Measurements from ENCODE around the gene CPSF4L. TPM values are rescaled to one million over a fixed set of nuclear protein-coding genes. Genes with fewer than 3 reads are reported as not detected.

CPSF4L gene
- total RNA-seq, 4 donors from 2014 or later: not detected

GRCh38 chr17:73285603-73285908 is 23.9 kb upstream of the CPSF4L start:
- TF ChIP-seq EP300 (IDR thresholded peaks at IDR 0.05): no peak
- TF ChIP-seq POLR2A (IDR thresholded peaks at IDR 0.05): no peak
- TF ChIP-seq CTCF (IDR thresholded peaks at IDR 0.05): no peak
- H3K4me3 ChIP-seq: no peak overlapping the region
- H3K36me3 ChIP-seq: peaks cover 0 to 36% (median 0%) of the 10 kb centered on the region in 3 donors
- H3K27me3 ChIP-seq: no peaks in the 10 kb centered on the region
- DNase-seq (ENCODE audit: low spot score in 2 of 2): no peak
- no peaks in the 10 kb centered on the region for H3K9me3 ChIP-seq
- H3K4me1 ChIP-seq: peaks cover 0 to 93% (median 66%) of the 10 kb centered on the region in 4 donors
- H3K27ac ChIP-seq: peak overlapping the region; percentile 62 to 99 (median 85)
- 76% methylated on average over 11 of the region's 15 CpGs; no CpG with 5 or more reads in 1 of the 2 donors for WGBS, 2 donors

- DNase-seq (ENCODE audit: low spot score in 2 of 2): no peak
- Histone ChIP-seq H3K4me1 (peaks cover 0 to 93% (median 61%) of the 10 kb centered on the region in 4 donors), H3K4me3 (no peak overlapping the region), H3K27me3 (no peaks in the 10 kb centered on the region), H3K9me3 (no peaks in the 10 kb centered on the region), H3K36me3 (peaks cover 0 to 37% (median 0%) of the 10 kb centered on the region in 3 donors), H3K27ac (peak overlapping the region; percentile 62 to 99 (median 85))
- WGBS, 2 donors: 39 to 43% methylated on average over 19 to 20 of the region's 20 CpGs
- TF ChIP-seq POLR2A (IDR thresholded peaks at IDR 0.05) (no peak), EP300 (IDR thresholded peaks at IDR 0.05) (peak in 1 of 2 donors; percentile 10), CTCF (IDR thresholded peaks at IDR 0.05) (no peak)
Measured at GRCh38 chr17:73284906-73285602, 23.4 kb upstream of the CPSF4L start.

GRCh38 chr17:73284354-73284753 is 22.7 kb upstream of the CPSF4L start:
- H3K9me3 ChIP-seq: no peaks in the 10 kb centered on the region
- 51 to 60% methylated on average over 8 of the region's 8 CpGs for WGBS, 2 donors
- peaks cover 0 to 42% (median 0%) of the 10 kb centered on the region in 3 donors for H3K36me3 ChIP-seq
- TF ChIP-seq EP300 (IDR thresholded peaks at IDR 0.05): no peak
- TF ChIP-seq POLR2A (IDR thresholded peaks at IDR 0.05): no peak
- no peak for TF ChIP-seq CTCF (IDR thresholded peaks at IDR 0.05)
- H3K27ac ChIP-seq: peak overlapping the region; percentile 62 to 99 (median 85)
- H3K4me3 ChIP-seq: no peak overlapping the region
- peaks cover 0 to 93% (median 57%) of the 10 kb centered on the region in 4 donors for H3K4me1 ChIP-seq
- H3K27me3 ChIP-seq: no peaks in the 10 kb centered on the region
- no peak for DNase-seq (ENCODE audit: low spot score in 2 of 2)

- DNase-seq (ENCODE audit: low spot score in 2 of 2): peak; percentile 64 to 76
- peaks cover 0 to 42% (median 0%) of the 10 kb centered on the region in 3 donors for H3K36me3 ChIP-seq
- H3K27me3 ChIP-seq: no peaks in the 10 kb centered on the region
- H3K4me3 ChIP-seq: no peak overlapping the region
- H3K27ac ChIP-seq: peak overlapping the region; percentile 57 to 99 (median 77)
- 34 to 38% methylated on average over 10 of the region's 10 CpGs for WGBS, 2 donors
- TF ChIP-seq CTCF (IDR thresholded peaks at IDR 0.05): peak in 1 of 5 experiments; percentile 8
- no peak for TF ChIP-seq POLR2A (IDR thresholded peaks at IDR 0.05)
- TF ChIP-seq EP300 (IDR thresholded peaks at IDR 0.05): peak in 1 of 2 donors; percentile 69
- peaks cover 0 to 93% (median 56%) of the 10 kb centered on the region in 4 donors for H3K4me1 ChIP-seq
- no peaks in the 10 kb centered on the region for H3K9me3 ChIP-seq
Measured at GRCh38 chr17:73283841-73284282, 22.2 kb upstream of the CPSF4L start.

GRCh38 chr17:73283250-73283649 is 21.6 kb upstream of the CPSF4L start:
- peaks cover 0 to 93% (median 58%) of the 10 kb centered on the region in 4 donors for H3K4me1 ChIP-seq
- TF ChIP-seq EP300 (IDR thresholded peaks at IDR 0.05) (no peak), CTCF (IDR thresholded peaks at IDR 0.05) (no peak), POLR2A (IDR thresholded peaks at IDR 0.05) (no peak)
- peaks cover 0 to 42% (median 0%) of the 10 kb centered on the region in 3 donors for H3K36me3 ChIP-seq
- 76 to 90% methylated on average over 5 of the region's 5 CpGs for WGBS, 2 donors
- H3K27ac ChIP-seq: peak overlapping the region; percentile 57 to 99 (median 77)
- DNase-seq (ENCODE audit: low spot score in 2 of 2): no peak
- H3K9me3 ChIP-seq: no peaks in the 10 kb centered on the region
- no peak overlapping the region for H3K4me3 ChIP-seq
- H3K27me3 ChIP-seq: no peaks in the 10 kb centered on the region

Measured in tibial nerve (tissue), 4 donors.